Astrocyte of the cerebellum (primary cell): ENCODE results near the gene CTRB1.

Experiments
- DNase-seq: peaks from one replicate; pipeline ENCODE4 v3.0.0-alpha.2; 2011; ENCODE audit warnings: low read depth
- H3K4me3 ChIP-seq: 2 replicates; pipeline ENCODE4 v1.5.1; 2011; ENCODE audit warnings: mild to moderate bottlenecking, low read depth, low read length, moderate library complexity
- CTCF ChIP-seq: IDR thresholded peaks from 2 replicates; pipeline ENCODE4 v1.5.1; 2012; ENCODE audit warnings: low read length, low read depth, moderate library complexity, mild to moderate bottlenecking; ENCODE audit errors: missing control alignments
- in situ Hi-C: cut with HindIII; loops from 2 replicates; pipeline ENCODE4 v1.10.0; 2017; ENCODE audit warnings: low sequenced_read_pairs

The CTRB1 gene

DNA sequence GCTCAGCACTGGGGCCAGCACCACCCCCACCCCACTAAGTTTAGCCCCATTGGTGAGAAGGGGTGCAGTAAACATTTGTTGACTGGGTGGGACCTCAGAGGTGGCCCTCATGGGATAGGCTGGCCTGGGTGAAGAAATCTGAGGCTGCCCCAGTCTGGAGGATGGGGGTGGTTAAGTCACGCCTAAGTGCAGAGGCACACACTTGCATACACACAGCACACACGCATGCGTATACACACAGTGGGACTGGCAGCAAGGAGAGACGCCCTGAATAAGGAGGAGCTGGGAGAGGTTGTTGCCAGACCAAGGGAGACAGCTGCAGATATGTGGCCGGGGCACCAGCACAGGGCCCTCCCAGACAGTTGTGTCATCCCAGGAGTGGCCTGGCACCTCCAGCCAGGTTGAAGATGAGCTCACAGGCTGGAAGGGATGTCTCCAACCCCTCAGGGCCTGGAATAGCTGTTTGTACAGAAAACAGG, 35.6 kb downstream of the CTRB1 start:
- no peak for TF ChIP-seq CTCF
- in situ Hi-C loops, result no loop called here

GRCh38 chr16:75256059-75256571, 37.3 kb downstream of the CTRB1 start:
- H3K4me3 ChIP-seq, result no peak overlapping the region
- TF ChIP-seq CTCF, result no peak
- DNase-seq, result no peak
- in situ Hi-C loops, result no loop called here

More for the DNA sequence above, 35.6 kb downstream of the CTRB1 start:
- no peak overlapping the region for H3K4me3 ChIP-seq
- DNase-seq, result no peak

DNA sequence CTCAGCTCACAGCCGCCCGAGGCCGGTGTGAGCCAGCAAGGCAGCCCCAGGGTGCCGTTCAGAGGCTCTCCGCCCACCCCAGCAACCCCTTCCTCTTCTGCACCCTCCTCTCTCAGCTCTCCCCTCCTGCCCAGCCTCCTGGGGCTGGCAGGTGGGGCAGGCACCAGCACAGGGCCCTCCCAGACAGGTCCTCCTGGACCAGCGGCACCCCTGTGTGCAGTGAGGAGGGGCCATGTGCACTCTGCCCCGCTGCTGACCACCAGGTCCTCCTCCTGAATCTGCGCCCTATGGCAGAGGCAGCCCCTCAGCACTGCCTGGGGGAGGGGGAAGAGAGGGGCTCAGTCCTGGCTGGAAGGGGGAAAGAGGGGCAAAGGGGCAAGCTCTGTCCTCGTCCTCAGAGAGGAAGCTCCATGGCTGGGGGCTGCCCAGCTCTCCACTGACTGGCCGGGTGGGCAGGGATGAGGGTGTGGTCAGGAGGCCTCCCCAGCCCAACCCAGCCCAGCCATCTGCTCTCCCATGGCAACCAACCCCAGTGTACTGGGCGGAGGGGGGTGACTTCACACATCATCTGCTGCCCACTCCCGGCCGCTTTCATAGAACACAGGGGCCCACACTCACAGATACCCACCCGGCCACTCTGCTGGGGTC, 38.0 kb downstream of the CTRB1 start:
- no peak overlapping the region for H3K4me3 ChIP-seq
- in situ Hi-C loops, result no loop called here
- no peak for DNase-seq
- TF ChIP-seq CTCF, result no peak

DNA sequence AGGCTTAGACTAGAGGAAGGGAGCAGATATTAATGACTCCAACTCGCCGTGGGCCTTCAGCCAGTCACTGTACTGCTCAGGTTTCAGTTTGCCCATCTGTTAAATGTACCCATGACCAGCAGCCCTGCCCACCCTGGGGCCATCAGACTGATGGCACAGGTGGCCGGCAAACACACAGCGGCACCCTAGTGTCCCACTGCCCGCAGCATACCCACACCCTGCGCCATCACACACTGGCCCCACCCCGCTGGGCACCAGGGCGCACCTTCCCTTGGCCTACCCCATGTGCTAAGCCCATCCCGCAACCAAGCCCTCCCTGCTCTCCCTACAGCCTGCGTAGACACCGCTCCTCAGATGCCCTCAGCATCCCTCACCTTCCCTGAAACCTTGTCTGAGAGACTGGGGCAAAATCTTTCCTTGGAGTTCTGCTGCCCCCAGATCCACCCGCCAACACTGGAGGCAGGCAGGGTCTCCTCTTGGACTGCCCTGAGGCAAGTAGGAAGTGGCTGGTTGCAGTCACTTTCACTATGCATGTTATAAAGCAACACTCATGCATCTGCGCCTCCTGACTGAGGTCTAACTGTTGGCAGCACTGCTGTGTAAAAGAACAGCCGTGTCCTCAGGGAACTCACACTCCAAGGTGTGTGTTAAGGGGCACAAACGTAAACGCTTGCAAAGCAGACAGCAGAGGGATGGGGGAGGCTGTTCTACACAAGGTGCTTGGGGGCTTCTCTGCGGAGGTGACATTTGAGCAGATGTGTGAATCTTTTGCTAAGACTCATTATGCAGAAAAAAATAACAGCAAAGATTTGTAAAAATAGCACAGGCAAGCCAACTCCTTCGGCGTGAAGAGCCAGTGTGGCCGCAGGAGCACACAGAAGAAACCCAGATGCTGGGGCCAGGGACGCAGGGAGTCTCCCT, 39.4 kb downstream of the CTRB1 start:
- in situ Hi-C loops, result no loop called here
- TF ChIP-seq CTCF, result no peak
- no peak overlapping the region for H3K4me3 ChIP-seq
- no peak for DNase-seq

- no peak overlapping the region for H3K4me3 ChIP-seq
- in situ Hi-C loops, result no loop called here
- TF ChIP-seq CTCF, result no peak
- no peak for DNase-seq
Observed at GRCh38 chr16:75258807-75259141, 40.0 kb downstream of the CTRB1 start.

DNA sequence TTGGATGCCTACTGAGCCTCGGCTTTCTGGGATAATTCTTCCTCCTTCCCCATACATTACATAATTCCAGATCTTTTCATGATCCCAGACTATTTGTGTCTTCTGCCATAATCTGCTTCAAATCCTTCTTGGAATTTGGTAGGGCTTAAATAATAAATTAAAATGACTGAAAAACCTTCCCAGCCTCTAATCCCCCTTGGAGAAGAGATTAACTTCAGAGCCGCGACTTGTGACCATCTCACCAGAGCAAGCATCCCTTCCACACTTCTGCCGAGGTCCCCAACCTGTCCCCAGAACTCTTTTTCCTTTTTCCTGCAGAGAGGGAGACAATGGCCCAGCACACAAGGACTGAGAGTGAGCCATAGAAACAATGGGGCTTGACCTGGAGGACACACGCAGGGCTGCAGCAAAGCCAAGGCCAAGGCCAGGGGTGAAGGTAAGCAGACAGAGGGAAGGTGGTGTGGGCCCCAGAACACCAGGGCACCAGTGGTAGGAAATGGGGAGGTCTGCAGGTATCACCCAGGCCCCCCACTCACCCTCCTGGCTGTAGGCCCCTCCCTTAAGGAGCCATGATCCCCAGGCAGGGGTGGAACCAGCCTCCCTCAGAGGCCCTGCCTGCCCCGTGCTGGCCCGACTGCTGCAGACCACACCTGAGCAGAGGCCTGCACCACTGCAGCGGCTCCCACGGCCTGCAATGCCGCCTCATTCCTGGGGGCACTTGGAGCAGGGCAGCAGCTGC, 42.2 kb downstream of the CTRB1 start:
- H3K4me3 ChIP-seq, result no peak overlapping the region
- no peak for TF ChIP-seq CTCF
- in situ Hi-C loops, result no loop called here
- no peak for DNase-seq
